ENCODE results near the gene ZCCHC14. TPM values are rescaled to one million over a fixed set of nuclear protein-coding genes. Genes with fewer than 3 reads are reported as not detected.
"Not testable (repeated sequence)": the region's sequence is repeated elsewhere in the genome, so short reads cannot be mapped to it uniquely, and the experiment has no call there.

ZCCHC14 gene
- total and polyA plus RNA-seq, 5 experiments from 2014 or later = 0.37 to 33.8 (median 0.85) TPM

- Mint-ChIP-seq H3K9me3 (no peaks in the 10 kb centered on the region), H3K4me3 (no peak overlapping the region), H3K36me3 (no peaks in the 10 kb centered on the region), H3K27me3 (peaks cover 0 to 13% (median 0%) of the 10 kb centered on the region in 5 donors), H3K27ac (peak overlapping the region in 1 of 10 donors; percentile 27), H3K4me1 (peaks cover 7 to 16% (median 10%) of the 10 kb centered on the region in 4 donors)
- DNase-seq (no peak), ATAC-seq (no peak)
- POLR2A ChIA-PET = interaction anchor here (0.6 kb wide), 2 partner anchors 8 to 1946 kb away, joined by 3 read pairs; no protein-coding TSS in a partner anchor
These were observed 8.3 kb upstream of the ZCCHC14 start for GRCh38 chr16:87501117-87501516.

GRCh38 chr16:87499189-87499486 is 6.3 kb upstream of the ZCCHC14 start:
- Mint-ChIP-seq H3K27me3 (peaks cover 0 to 4% (median 0%) of the 10 kb centered on the region in 5 donors), H3K36me3 (no peaks in the 10 kb centered on the region), H3K4me1 (peaks cover 9 to 28% (median 21%) of the 10 kb centered on the region in 4 donors), H3K9me3 (no peaks in the 10 kb centered on the region), H3K4me3 (no peak overlapping the region), H3K27ac (no peak overlapping the region)
- POLR2A ChIA-PET = no interaction called here
- ATAC-seq (no peak), DNase-seq (no peak)

GRCh38 chr16:87498324-87499188 is 5.7 kb upstream of the ZCCHC14 start:
- no peak overlapping the region for H3K4me3 Mint-ChIP-seq
- H3K27me3 Mint-ChIP-seq = peaks cover 0 to 2% (median 0%) of the 10 kb centered on the region in 5 donors
- DNase-seq (no peak), ATAC-seq (no peak)
- POLR2A ChIA-PET = no interaction called here
- peak overlapping the region in 1 of 10 donors; percentile 7 for H3K27ac Mint-ChIP-seq
- no peaks in the 10 kb centered on the region for H3K36me3 Mint-ChIP-seq
- no peaks in the 10 kb centered on the region for H3K9me3 Mint-ChIP-seq
- peaks cover 11 to 32% (median 26%) of the 10 kb centered on the region in 4 donors for H3K4me1 Mint-ChIP-seq

GRCh38 chr16:87497767-87498290 is 5.0 kb upstream of the ZCCHC14 start:
- not testable (repeated sequence) for DNase-seq, H3K27me3 Mint-ChIP-seq, H3K27ac Mint-ChIP-seq, H3K9me3 Mint-ChIP-seq, H3K36me3 Mint-ChIP-seq, ATAC-seq, H3K4me3 Mint-ChIP-seq
- peaks cover 13 to 36% (median 30%) of the 10 kb centered on the region in 4 donors for H3K4me1 Mint-ChIP-seq
- POLR2A ChIA-PET = interaction anchor here (0.6 kb wide), 1 partner anchor 11 kb away, joined by 5 read pairs; no protein-coding TSS in a partner anchor

- H3K4me1 Mint-ChIP-seq = peaks cover 13 to 36% (median 30%) of the 10 kb centered on the region in 4 donors
- not testable (repeated sequence) for ATAC-seq, H3K4me3 Mint-ChIP-seq, H3K27me3 Mint-ChIP-seq, H3K9me3 Mint-ChIP-seq, H3K36me3 Mint-ChIP-seq, DNase-seq
- peak overlapping the region in 1 of 10 donors; percentile 63 for H3K27ac Mint-ChIP-seq
- POLR2A ChIA-PET = interaction anchor here (0.6 kb wide), 1 partner anchor 12 kb away, joined by 5 read pairs; no protein-coding TSS in a partner anchor
These were observed 4.4 kb upstream of the ZCCHC14 start for GRCh38 chr16:87497023-87497766.

GRCh38 chr16:87496447-87496801 is 3.6 kb upstream of the ZCCHC14 start:
- peaks cover 0 to 2% (median 0%) of the 10 kb centered on the region in 5 donors for H3K27me3 Mint-ChIP-seq
- peak in 1 of 10 donors; percentile 19 for DNase-seq
- H3K4me3 Mint-ChIP-seq = peak overlapping the region in 5 of 10 donors; percentile 2 to 73 (median 32)

GRCh38 chr16:87495578-87496446 is 3.0 kb upstream of the ZCCHC14 start:
- H3K27me3 Mint-ChIP-seq = peaks cover 0 to 2% (median 0%) of the 10 kb centered on the region in 5 donors
- no peaks in the 10 kb centered on the region for H3K9me3 Mint-ChIP-seq
- POLR2A ChIA-PET = no interaction called here
- peak overlapping the region in 4 of 10 donors; percentile 9 to 63 (median 37) for H3K27ac Mint-ChIP-seq
- ATAC-seq = no peak
- peak overlapping the region in 5 of 10 donors; percentile 19 to 73 (median 36) for H3K4me3 Mint-ChIP-seq
- H3K4me1 Mint-ChIP-seq = peaks cover 18 to 41% (median 36%) of the 10 kb centered on the region in 4 donors
- no peaks in the 10 kb centered on the region for H3K36me3 Mint-ChIP-seq
- DNase-seq = no peak

More at GRCh38 chr16:87496447-87496801, 3.6 kb upstream of the ZCCHC14 start:
- peaks cover 13 to 36% (median 32%) of the 10 kb centered on the region in 4 donors for H3K4me1 Mint-ChIP-seq
- H3K36me3 Mint-ChIP-seq = no peaks in the 10 kb centered on the region
- H3K27ac Mint-ChIP-seq = peak overlapping the region in 4 of 10 donors; percentile 9 to 63 (median 37)
- H3K9me3 Mint-ChIP-seq = no peaks in the 10 kb centered on the region
- ATAC-seq = no peak
- POLR2A ChIA-PET = no interaction called here

- no peaks in the 10 kb centered on the region for H3K9me3 Mint-ChIP-seq
- peak overlapping the region; percentile 81 to 94 (median 88) for H3K4me3 Mint-ChIP-seq
- H3K4me1 Mint-ChIP-seq = peaks cover 33 to 62% (median 56%) of the 10 kb centered on the region in 4 donors
- no peak for DNase-seq
- POLR2A ChIA-PET = interaction anchor here (0.6 to 1.2 kb wide), 3 partner anchors 8 to 110 kb away, joined by 3 to 4 read pairs (median 4); partner anchors contain the start of gene FBXO31
- no peak for ATAC-seq
- H3K27ac Mint-ChIP-seq = peak overlapping the region in 7 of 10 donors; percentile 53 to 88 (median 81)
- H3K36me3 Mint-ChIP-seq = no peaks in the 10 kb centered on the region
- H3K27me3 Mint-ChIP-seq = peaks cover 0 to 2% (median 0%) of the 10 kb centered on the region in 5 donors
These were observed 920 bp upstream of the ZCCHC14 start for GRCh38 chr16:87493608-87494280.

- Mint-ChIP-seq H3K9me3 (no peaks in the 10 kb centered on the region), H3K27ac (no peak overlapping the region), H3K27me3 (peaks cover 0 to 2% (median 0%) of the 10 kb centered on the region in 5 donors), H3K4me1 (peaks cover 40 to 73% (median 63%) of the 10 kb centered on the region in 4 donors), H3K36me3 (no peaks in the 10 kb centered on the region), H3K4me3 (peak overlapping the region in 1 of 10 donors; percentile 82)
- no peak for DNase-seq
- no peak for ATAC-seq
- POLR2A ChIA-PET = interaction anchor here (1.4 to 2.7 kb wide), 2 partner anchors 28 to 104 kb away, joined by 4 to 10 read pairs; no protein-coding TSS in a partner anchor
These were observed 563 bp downstream of the ZCCHC14 start for GRCh38 chr16:87492291-87492630.

GRCh38 chr16:87491522-87492290 is 1.1 kb downstream of the ZCCHC14 start:
- Mint-ChIP-seq H3K4me1 (peaks cover 42 to 75% (median 64%) of the 10 kb centered on the region in 4 donors), H3K9me3 (no peaks in the 10 kb centered on the region), H3K36me3 (no peaks in the 10 kb centered on the region), H3K4me3 (peak overlapping the region; percentile 74 to 94 (median 87)), H3K27me3 (peaks cover 0 to 2% (median 0%) of the 10 kb centered on the region in 5 donors), H3K27ac (peak overlapping the region in 9 of 10 donors; percentile 31 to 95 (median 88))
- peak in 6 of 10 donors; percentile 23 to 39 (median 28) for DNase-seq
- no peak for ATAC-seq
- POLR2A ChIA-PET = interaction anchor here (0.5 to 2.7 kb wide), 3 partner anchors 13 to 103 kb away, joined by 4 to 10 read pairs (median 4); no protein-coding TSS in a partner anchor
